ENCODE measurements around the gene ERVH48-1. TPM values are rescaled to one million over a fixed set of nuclear protein-coding genes. Genes with fewer than 3 reads are reported as not detected.
"Not testable (repeated sequence)": the region's sequence is repeated elsewhere in the genome, so short reads cannot be mapped to it uniquely, and the experiment has no call there.

Gene ERVH48-1
- total RNA-seq, 1 donor from 2014 or later = not detected

DNA sequence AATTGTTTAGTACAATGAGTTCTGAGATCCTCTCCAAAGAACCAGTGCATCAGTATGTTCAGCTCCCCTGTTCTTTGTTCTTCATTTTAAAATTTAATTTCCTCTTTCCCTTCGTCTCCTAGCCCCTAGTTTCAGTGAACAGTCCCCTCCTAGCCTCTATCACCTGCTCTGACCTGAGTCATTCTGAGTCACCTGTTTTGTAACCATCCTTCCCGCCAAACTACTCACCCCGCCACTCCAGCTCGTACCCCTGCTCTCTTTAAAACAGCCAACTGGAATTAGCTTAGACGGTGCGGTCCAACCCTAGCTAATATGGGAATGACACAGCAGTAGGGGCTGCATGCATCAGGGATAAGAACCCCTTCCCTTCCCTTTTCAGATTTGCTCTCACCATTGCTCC lies 16.8 kb upstream of the ERVH48-1 start:
- intact Hi-C loops (cut with DNase I) = no loop called here
- no peak for DNase-seq (ENCODE audit: low spot score)

DNA sequence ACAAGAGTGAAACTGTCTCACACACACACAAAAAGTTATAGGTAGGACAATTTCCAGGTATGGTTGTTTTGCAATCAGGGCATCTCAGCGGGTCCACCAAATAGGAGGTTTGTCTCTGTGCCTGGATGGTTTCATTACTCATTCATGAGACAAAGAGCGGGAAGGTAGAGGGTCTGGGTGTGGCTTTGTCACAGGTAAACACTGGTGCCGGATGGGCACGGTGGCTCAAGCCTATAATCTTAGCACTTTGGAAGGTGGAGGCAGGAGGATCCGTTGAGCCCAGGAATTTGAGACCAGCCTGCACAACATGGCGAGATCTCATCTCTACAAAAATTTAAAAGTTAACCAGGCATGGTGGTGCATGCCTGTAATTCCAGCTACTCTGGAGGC lies 16.3 kb upstream of the ERVH48-1 start:
- intact Hi-C loops (cut with DNase I) = no loop called here
- DNase-seq (ENCODE audit: low spot score) = no peak

DNA sequence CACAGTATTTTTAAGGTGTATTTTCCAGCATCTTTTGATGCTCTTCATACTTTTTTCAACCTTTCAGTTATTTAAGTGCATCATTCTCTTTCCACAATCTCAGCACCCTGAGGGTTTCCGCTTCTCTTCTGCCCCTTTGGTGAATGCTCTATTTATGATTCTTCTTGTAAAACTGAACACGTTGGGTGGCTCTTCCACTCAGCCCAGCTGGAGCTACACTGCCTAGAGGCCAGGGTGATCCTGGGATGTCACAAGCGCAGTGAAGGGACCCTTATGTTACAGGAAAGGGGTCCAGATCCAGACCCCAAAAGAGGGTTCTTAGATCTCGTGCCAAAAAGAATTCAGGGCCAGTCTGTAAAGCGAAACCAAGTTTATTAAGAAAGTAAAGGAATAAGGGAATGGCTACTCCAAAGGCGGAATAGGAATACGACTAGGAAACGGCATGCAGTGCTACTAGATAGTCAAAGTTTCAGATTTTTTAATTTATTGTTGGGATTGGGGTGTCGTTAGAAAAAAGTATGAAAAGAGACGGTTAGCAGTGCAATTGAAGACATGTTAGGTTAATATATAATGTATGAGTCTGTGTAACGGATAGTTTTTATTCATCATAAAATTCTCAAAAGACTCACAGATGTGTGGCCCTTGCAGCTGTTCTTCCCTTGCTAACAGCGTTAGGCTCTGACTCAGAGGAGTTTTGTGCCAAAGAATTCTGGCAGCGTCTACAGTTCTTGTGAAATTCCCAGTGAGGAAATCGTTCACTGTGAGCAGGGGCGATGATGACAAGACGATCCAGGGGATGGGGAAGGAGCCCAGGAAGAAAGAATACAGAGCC lies 14.4 kb upstream of the ERVH48-1 start:
- DNase-seq (ENCODE audit: low spot score) = peak; percentile 75

DNA sequence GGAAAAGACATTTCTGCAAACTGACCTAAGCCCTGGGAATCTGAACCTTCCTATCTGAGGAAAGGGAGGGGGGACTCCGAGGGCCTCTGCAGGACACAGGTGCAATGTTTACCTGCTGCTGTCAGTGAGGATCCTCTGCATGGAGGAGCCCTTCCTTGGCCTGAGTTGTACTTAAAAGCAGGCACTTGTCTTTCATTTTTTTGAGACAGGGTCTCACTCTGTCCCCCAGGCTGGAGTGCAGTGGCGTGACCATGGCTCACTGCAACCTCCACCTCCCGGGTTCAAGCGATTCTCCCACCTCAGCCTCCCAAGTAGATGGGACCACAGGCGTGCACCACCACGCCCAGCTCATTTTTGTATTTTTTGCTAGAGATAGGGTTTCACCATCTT lies 13.2 kb upstream of the ERVH48-1 start:
- DNase-seq (ENCODE audit: low spot score); intact Hi-C loops (cut with DNase I): not testable (repeated sequence)

More for the DNA sequence above, 14.4 kb upstream of the ERVH48-1 start:
- intact Hi-C loops (cut with DNase I) = no loop called here

DNA sequence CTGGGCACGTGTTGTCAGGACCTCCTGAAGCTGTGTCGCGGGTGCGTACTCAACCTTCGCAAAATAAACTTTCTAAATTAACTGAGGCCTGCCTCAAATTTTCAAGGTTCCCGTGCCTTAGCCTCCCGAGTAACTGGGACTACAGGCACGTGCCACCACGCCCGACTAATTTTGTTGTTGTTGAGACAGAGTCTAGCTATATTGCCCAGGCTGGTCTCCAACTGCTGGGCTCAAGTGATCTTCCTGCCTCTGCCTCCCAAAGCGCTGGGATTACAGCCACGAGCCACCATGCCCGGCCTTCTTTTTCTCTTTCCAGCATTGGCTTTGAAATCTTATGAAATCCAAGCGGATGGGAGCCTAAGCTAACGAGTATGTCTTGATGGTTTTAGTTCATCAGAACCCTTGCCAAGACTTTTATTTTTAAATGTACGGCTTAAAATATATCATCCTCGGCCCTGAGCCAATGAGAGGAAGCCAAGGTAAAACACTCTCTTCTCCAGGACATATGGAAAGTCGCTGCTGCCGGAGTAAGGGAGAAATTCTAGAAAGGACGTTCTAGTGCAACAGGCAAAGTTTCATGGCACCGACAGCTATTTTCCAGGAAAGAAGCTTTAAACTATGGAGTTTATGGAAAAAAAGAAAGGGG lies 12.7 kb upstream of the ERVH48-1 start:
- intact Hi-C loops (cut with DNase I) = no loop called here
- DNase-seq (ENCODE audit: low spot score) = no peak

DNA sequence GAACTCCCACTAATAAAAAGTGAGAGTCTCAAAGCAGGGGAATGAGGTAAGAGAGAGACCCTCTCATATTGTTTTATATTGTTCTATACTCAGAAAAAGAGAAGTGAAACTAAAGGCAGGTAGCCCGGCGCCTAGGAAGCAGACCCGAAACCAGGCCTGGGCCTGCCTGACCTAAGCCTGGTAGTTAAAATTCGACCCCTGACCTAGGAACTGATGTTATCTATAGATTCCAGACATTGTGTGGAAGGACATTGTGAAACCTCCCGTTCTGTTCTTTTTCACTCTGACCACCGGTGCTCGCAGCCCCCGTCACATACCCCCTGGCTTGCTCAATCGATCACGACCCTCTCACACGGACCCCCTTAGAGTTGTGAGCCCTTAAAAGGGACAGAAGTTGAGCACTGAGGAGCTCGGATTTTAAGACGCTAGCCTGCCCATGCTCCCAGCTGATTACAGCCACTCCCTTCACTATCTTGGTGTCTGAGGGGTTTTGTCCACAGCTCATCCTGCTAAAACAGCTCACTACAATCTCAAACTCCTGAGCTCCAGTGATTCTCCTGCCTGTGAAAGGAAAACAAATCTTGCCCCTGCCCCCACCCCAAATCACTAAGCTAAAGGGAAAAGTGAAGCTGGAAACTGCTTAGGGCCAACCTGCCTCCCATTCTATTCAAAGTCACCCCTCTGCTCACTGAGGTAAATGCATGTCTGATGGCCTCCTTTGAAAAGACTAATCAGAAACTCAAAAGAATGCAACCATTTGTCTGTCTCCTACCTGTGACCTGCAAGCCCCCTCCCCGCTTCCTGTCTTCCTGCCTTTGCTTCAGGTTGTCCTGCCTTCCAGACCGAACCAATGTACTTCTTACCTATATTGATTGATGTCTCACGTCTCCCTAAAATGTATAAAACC lies 11.9 kb upstream of the ERVH48-1 start:
- intact Hi-C loops (cut with DNase I); DNase-seq (ENCODE audit: low spot score): not testable (repeated sequence)

DNA sequence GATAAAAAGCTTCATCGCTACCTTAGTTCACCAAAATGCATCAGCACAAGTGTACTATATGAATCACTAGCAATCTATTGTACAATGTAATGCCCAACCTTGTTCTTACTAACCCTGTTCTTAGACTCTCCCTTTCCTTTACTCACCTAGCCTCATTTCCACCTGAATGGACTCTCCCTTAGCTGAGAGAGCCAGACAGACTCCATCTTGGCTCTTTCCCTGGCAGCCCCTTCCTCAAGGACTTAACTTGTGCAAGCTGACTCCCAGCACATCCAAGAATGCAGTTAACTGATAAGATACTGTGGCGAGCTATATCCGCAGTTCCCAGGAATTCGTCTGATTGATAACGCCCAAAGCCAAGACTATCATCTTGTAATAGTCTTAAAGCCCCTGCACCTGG lies 10.9 kb upstream of the ERVH48-1 start:
- intact Hi-C loops (cut with DNase I) = not testable (repeated sequence)

DNA sequence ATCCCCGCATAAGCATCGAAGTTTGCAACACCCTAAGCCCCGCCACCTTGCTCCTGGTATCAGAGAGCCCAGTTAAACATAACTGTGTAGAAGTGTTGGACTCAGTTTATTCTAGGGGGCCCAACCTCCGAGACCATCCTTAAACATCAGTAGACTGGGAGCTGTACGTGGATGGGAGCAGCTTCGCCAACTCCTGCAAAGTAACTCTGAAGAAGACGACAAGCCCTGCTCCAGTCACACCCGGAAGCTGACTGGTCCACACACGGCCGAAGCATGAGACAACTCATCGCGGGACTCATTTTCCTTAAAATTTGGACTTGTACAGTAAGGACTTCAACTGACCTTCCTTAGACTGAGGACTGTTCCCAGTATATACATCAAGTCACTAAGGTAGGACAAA lies 8.5 kb upstream of the ERVH48-1 start:
- intact Hi-C loops (cut with DNase I) = not testable (repeated sequence)
- DNase-seq (ENCODE audit: low spot score) = peak; percentile 60

More for the DNA sequence above, 10.9 kb upstream of the ERVH48-1 start:
- not testable (repeated sequence) for DNase-seq (ENCODE audit: low spot score)

DNA sequence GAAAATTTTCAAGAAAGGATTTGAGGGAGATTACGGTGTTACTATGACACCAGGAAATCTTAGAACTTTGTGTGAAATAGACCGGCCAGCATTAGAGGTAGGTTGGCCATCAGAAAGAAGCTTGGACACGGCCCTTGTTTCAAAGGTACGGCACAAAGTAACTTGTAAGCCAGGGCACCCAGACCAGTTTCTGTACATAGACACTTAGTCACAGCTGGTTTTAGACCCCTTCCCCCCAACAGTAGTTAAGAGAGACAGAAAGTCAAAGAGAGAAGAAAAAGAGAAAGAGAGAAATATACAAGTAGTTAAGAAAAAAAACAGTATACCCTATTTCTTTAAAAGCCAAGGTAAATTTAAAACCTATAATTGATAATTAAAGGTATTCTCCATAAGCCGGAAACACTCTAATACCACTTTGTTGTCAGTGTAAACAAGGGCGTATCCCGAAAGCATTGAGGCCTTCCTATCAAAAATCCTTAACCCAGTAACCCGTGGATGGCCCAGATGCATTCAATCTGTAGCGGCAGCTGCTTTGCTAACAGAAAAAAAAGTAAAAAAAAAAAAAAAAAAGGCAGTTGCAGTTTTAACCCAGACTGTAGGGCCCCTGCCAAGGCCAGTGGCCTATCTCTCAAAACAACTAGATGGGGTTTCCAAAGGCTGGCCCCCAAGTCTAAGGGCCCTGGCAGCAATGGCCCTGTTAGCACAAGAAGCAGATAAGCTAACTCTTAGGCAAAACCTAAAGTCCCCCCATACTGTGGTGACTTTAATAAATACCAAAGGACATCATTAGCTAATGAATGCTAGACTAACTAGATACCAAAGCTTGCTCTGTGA lies 7.9 kb upstream of the ERVH48-1 start:
- intact Hi-C loops (cut with DNase I); DNase-seq (ENCODE audit: low spot score): not testable (repeated sequence)

DNA sequence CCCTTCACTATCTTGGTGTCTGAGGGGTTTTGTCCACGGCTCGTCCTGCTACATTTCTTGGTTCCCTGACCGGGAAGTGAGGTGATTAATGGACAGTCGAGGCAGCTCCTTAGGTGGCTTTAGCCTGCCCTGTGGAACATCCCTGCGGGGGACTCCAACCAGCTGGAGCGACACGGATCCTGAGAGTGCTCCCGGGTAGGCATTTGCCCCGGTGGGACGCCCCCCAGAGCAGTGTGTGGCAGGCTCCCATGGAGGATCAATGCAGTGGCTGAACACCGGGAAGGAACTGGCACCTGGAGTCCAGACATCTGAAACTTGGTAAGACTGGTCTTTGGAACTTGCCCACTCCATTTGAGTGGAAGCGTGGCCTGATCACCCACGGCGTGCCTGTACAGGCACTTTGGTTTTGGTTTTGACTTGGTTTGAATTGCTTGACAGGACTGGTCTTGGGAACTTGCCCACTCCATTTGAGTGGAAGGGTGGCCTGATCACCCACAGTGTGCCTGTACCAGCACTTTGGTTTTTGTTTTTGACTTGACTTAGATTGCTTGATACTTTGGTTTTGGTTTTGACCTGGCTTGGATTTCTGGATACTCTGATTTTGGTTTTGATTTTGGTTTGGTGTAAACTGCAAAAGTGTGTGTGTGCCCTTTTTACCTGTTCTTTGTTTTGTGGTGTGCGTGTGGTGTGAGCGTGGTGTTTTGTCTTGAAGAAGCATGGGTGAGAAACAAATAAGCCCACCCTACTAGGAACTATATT lies 7.1 kb upstream of the ERVH48-1 start:
- peak; percentile 61 for DNase-seq (ENCODE audit: low spot score)
- intact Hi-C loops (cut with DNase I) = not testable (repeated sequence)

DNA sequence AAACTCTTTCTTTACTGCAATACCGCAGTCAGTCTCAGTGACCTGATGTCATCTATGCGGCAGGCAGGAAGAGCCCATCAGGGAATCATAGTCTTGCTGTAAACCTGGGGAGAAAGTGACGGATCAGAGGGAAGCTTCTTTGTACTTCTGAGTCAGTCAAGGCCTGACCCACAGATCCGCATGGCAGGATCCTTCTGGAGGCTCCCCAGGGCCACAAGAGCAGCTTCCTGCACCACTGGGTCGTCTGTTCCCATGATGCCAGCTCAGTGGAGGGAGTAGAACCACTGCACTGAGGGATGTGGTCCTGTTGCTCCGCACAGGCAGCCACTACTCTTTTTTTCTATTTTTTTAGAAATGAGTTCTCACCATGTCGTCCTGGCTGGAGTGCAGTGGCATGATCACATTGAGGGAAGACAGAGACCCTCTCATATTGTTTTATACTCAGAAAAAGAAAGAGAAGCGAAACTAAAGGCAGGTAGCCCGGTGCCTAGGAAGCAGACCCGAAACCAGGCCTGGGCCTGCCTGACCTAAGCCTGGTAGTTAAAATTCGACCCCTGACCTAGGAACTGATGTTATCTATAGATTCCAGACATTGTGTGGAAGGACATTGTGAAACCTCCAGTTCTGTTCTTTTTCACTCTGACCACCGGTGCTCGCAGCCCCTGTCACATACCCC lies 6.3 kb upstream of the ERVH48-1 start:
- intact Hi-C loops (cut with DNase I) = no loop called here
- no peak for DNase-seq (ENCODE audit: low spot score)

DNA sequence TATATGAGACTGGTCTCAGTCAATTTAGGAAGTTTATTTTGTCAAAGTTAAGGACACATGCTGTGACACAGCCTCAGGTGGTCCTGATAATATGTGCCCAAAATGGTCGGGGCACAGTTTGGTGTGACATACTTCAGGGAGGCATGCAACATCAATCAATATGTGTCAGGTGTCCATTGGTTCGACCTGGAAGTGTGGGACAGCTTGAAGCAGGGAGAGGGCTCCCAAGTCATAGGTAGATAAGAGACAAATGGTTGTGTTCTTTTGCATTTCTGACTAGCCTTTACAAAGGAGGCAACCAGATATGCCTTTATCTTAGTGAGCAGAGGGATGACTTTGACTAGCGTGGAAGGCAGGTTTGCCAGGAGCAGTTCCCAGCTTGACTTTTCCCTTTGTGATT lies 4.5 kb upstream of the ERVH48-1 start:
- DNase-seq (ENCODE audit: low spot score) = peak; percentile 51
- intact Hi-C loops (cut with DNase I) = loop anchor here (10.0 kb wide), 1 partner anchor 55 kb away; no protein-coding TSS in a partner anchor

DNA sequence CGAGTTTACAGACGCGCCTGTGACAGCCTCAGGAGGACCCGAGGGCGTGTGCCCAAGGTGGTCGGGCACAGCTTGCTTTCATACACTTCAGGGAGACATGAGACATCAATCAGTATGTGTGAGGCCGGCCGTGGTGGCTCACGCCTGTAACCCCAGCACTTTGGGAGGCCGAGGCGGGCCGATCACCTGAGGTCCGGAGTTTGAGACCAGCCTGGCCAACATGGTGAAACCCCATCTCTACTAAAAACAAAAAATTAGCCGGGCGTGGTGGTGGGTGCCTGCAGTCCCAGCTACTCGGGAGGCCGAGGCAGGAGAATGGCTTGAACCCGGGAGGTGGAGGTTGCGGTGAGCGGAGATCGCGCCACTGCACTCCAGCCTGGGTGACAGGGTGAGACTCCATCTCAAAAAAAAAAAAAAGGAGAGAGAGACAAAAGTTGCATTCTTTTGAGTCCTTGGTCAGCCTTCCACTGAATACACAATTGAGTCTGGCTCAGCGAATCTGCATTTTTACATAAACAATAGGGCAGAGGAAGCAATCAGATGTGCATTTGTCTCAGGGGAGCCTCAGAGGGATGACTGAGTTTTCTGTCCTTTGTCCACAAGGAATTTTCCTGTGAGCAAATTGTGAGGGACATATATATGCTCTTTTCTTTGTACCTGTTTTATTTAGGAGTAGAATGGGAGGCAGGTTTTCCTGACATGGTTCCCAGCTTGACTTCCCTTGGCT lies 2.2 kb upstream of the ERVH48-1 start:
- intact Hi-C loops (cut with DNase I) = loop anchor here (10.0 kb wide), 1 partner anchor 57 kb away; no protein-coding TSS in a partner anchor
- peak; percentile 35 for DNase-seq (ENCODE audit: low spot score)

DNA sequence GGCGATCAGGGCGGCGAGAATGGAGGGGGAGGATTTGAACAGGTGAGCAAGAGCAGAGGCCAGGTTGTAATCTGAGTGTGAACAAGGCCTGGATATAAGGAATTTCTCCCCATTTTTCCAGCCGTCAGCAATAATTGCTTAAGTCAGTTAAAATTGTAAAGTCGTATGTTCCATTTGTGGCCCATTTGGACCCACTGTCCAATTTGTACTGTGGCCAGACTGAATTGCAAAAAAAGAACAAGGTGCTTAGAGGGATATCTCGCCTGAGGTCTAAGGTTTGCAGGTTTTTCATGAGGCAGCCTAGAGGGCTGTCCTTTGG lies 1.0 kb downstream of the ERVH48-1 start:
- no peak for DNase-seq (ENCODE audit: low spot score)
- intact Hi-C loops (cut with DNase I) = loop anchor here (10.0 kb wide), 1 partner anchor 60 kb away; no protein-coding TSS in a partner anchor

DNA sequence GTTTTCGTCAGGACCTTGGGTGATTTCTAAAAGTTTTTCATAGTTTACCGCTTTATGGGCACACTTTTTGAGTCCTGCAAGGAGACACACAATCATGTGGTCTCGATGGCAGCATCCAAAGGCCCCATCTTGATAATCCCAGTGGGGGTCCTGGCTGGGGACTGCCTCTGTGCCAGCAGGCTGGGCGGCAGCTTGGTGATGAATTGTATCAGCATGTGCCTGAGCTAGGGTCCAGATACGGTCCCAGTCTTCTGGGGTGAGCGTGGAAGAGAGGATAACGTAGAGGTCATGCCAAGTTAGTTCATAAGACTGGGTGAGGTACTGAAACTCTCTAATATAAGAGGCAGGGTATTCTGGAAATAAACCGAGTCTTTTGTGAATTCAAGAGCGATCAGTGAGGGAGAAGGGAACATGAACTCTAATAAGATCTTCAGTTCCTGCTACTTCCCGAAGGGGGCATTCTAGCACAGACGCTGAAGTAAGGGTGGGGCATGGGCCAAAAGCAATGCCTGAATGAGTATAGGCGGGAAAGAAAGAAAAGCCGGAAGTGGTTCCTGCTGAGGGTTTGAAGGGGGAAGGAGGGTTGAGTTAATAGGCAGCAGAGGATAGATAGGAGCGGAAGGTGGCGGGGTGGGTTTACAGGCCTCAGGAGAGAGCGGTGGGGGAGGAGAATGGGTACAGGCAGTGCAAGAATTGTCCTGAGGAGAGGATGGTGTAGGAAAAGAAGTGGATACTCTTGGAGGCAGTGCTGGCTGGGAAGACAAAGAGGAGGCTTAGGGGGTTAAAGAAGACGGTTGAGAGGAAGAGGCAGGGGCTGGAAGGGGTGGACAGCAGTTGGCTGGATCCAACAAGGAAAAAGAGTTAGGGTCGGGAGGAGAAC lies 1.6 kb downstream of the ERVH48-1 start:
- intact Hi-C loops (cut with DNase I) = loop anchor here (10.0 kb wide), 1 partner anchor 61 kb away; no protein-coding TSS in a partner anchor
- peak; percentile 75 for DNase-seq (ENCODE audit: low spot score)

DNA sequence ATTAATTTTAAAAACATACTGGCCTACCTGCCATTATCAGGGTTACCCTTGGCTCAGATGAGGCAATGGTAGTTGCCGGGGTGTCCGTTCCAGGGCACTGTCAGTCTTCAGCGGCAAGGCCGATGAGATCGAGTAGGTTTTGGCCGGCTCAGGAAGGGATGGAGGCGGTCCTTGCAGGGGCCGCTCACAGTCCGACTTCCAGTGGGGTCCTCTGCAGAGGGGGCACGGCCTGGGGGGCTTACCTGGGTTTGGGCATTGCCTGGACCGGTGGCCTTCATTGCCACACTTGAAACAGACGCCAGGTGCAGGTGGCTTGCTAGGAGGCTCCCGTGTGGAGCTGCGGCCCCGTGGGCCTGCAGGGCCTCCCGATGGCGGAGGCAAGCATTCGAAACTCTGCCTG lies 2.5 kb downstream of the ERVH48-1 start:
- DNase-seq (ENCODE audit: low spot score) = no peak
- intact Hi-C loops (cut with DNase I) = loop anchor here (10.0 kb wide), 1 partner anchor 62 kb away; no protein-coding TSS in a partner anchor

Measured in cardiac septum (tissue), 1 donor.